Natural killer cell (primary cell): ENCODE data around the gene ARL4D. TPM values are rescaled to one million over a fixed set of nuclear protein-coding genes. Genes with fewer than 3 reads are reported as not detected.

Experiments
- ATAC-seq, 3 donors: fragments of 150-1000 bp in 2 of 3; fragments of 200-7000 bp in 1 of 3; cut with Tn5 transposase; 1 replicate in 1 of 3; 2 replicates in 2 of 3; pipeline ENCODE4 v1.10.0; 2021; ENCODE audit warnings: mild to moderate bottlenecking in 2 of 3, moderate library complexity in 2 of 3
- DNase-seq, 2 donors: peaks; one replicate each; pipeline versions ENCODE4 v3.0.0 to v3.0.0-alpha.2; 2013 to 2021; ENCODE audit warnings: mixed read lengths in 1 of 2
- H3K27ac ChIP-seq: one replicate; pipeline ENCODE4 v1.5.1; 2013; ENCODE audit warnings: mild to moderate bottlenecking, low read length
- H3K27me3 ChIP-seq: one replicate; pipeline ENCODE4 v1.6.1; 2013; ENCODE audit warnings: low read length; ENCODE audit not compliant: control insufficient read depth, insufficient read depth
- H3K36me3 ChIP-seq: one replicate; pipeline ENCODE4 v1.6.1; 2013; ENCODE audit warnings: low read length; ENCODE audit not compliant: control insufficient read depth, insufficient read depth
- H3K4me1 ChIP-seq: one replicate; pipeline ENCODE4 v1.6.1; 2013; ENCODE audit warnings: low read length; ENCODE audit not compliant: control insufficient read depth, insufficient read depth
- H3K4me3 ChIP-seq: one replicate; pipeline ENCODE4 v1.5.1; 2013; ENCODE audit warnings: low read length
- H3K9me3 ChIP-seq: one replicate; pipeline ENCODE4 v1.6.1; 2013; ENCODE audit warnings: low read length; ENCODE audit not compliant: control insufficient read depth, insufficient read depth
- H3K27ac Mint-ChIP-seq, 2 donors: one replicate each; pipeline ENCODE4 v1.8.0; 2022; ENCODE audit warnings: mild to moderate bottlenecking in 2 of 2, mixed read lengths in 2 of 2, moderate library complexity in 1 of 2
- H3K27me3 Mint-ChIP-seq, 2 donors: one replicate each; pipeline ENCODE4 v1.8.0; 2022; ENCODE audit warnings: low read depth in 2 of 2, mixed read lengths in 2 of 2
- H3K36me3 Mint-ChIP-seq: one replicate; pipeline ENCODE4 v1.8.0; 2022; ENCODE audit warnings: mixed read lengths
- H3K4me1 Mint-ChIP-seq, 2 donors: one replicate each; pipeline ENCODE4 v1.8.0; 2022; ENCODE audit warnings: mixed read lengths in 2 of 2
- H3K4me3 Mint-ChIP-seq: one replicate; pipeline ENCODE4 v1.8.0; 2022; ENCODE audit warnings: mild to moderate bottlenecking, moderate library complexity, mixed read lengths
- H3K9me3 Mint-ChIP-seq, 2 donors: one replicate each; pipeline ENCODE4 v1.8.0; 2022; ENCODE audit warnings: mixed read lengths in 2 of 2
- WGBS: methylation state at CpG from one replicate; pipeline ENCODE4 v1.1.7; 2013; ENCODE audit warnings: missing lambda C conversion rate; ENCODE audit not compliant: insufficient coverage; 5-methylcytosine and 5-hydroxymethylcytosine counted together
- intact Hi-C: fragments of 100-400 bp; cut with micrococcal nuclease; formaldehyde crosslinking; loops from one replicate; pipeline ENCODE4 v1.14.2; 2022
- total RNA-seq, 4 donors: library from RNA; stranded (reverse); fragments of 120-200 nt in 1 of 4; gene quantifications; one replicate each; pipeline versions ENCODE4 v1.2.3 to v1.2.4, GENCODE V29; 2013 to 2022
- TF ChIP-seq, protein P1 (sequence below): fragments of 200-600 bp; IDR thresholded peaks from one replicate; pipeline ENCODE4 v1.8.0; 2022; ENCODE audit warnings: antibody characterized with exemption

Gene ARL4D
- total RNA-seq, 3 donors from 2014 or later (not counting 1 experiment from before 2014, with no cell fraction given): 4.1 to 6.9 (median 5.3) TPM

DNA sequence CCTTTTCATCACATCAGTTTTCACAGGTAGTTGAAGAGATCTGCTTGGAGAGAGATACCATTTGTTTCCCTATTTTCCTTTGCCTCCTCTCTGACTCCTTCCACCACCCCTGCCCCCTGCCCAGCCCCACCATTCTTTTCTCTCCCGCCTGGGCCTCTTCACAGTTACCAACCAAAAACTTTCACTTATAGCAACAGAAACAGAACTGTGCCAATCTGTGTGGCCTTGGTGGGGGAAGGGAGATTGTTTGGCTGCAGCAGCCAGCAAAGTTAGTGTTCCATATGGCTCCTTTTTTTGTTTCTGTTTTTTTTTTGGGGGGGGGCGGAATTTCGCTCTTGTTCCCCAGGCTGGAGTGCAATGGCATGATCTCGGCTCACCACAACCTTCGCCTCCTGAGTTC lies 17.2 kb upstream of the ARL4D start:
- no peaks in the 10 kb centered on the region for H3K27me3 ChIP-seq
- TF ChIP-seq, protein P1, sequence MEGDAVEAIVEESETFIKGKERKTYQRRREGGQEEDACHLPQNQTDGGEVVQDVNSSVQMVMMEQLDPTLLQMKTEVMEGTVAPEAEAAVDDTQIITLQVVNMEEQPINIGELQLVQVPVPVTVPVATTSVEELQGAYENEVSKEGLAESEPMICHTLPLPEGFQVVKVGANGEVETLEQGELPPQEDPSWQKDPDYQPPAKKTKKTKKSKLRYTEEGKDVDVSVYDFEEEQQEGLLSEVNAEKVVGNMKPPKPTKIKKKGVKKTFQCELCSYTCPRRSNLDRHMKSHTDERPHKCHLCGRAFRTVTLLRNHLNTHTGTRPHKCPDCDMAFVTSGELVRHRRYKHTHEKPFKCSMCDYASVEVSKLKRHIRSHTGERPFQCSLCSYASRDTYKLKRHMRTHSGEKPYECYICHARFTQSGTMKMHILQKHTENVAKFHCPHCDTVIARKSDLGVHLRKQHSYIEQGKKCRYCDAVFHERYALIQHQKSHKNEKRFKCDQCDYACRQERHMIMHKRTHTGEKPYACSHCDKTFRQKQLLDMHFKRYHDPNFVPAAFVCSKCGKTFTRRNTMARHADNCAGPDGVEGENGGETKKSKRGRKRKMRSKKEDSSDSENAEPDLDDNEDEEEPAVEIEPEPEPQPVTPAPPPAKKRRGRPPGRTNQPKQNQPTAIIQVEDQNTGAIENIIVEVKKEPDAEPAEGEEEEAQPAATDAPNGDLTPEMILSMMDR: no peak
- DNase-seq (no peak), ATAC-seq (no peak)
- H3K36me3 ChIP-seq: no peaks in the 10 kb centered on the region
- 96% methylated on average over 3 of the region's 5 CpGs for WGBS
- peaks cover 13% of the 10 kb centered on the region for H3K9me3 ChIP-seq
- Mint-ChIP-seq H3K4me3 (no peak overlapping the region), H3K27ac (no peak overlapping the region), H3K9me3 (peaks cover 2 to 4% of the 10 kb centered on the region in 2 donors), H3K36me3 (no peaks in the 10 kb centered on the region), H3K27me3 (no peaks in the 10 kb centered on the region), H3K4me1 (peaks cover 5 to 18% of the 10 kb centered on the region in 2 donors)
- H3K4me1 ChIP-seq: no peaks in the 10 kb centered on the region
- H3K4me3 ChIP-seq: no peak overlapping the region
- H3K27ac ChIP-seq: no peak overlapping the region
- intact Hi-C loops: no loop called here

DNA sequence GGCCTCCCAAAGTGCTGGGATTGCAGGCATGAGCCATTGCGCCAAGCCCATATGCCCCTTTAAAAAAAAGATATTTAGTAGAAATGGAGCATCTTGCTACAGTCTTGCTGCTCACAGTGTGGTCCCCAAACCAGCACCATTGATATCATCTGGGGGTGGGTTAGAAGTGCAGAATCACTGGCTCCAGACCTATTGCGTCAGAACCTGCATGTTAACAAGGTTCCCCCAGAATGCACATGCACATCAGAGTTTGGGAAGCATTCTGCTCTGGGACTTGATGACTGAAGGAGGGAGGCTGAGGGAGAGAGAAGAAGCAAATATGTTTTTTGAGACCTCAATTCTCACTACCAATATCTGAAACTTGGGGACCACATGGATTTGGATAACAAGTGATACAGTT lies 16.0 kb upstream of the ARL4D start:
- Histone ChIP-seq H3K4me3 (no peak overlapping the region), H3K36me3 (no peaks in the 10 kb centered on the region), H3K27ac (no peak overlapping the region), H3K27me3 (no peaks in the 10 kb centered on the region), H3K9me3 (peaks cover 13% of the 10 kb centered on the region), H3K4me1 (peaks cover 8% of the 10 kb centered on the region)
- Mint-ChIP-seq H3K36me3 (no peaks in the 10 kb centered on the region), H3K27ac (no peak overlapping the region), H3K27me3 (no peaks in the 10 kb centered on the region), H3K4me1 (peaks cover 15 to 26% of the 10 kb centered on the region in 2 donors), H3K9me3 (peaks cover 2 to 4% of the 10 kb centered on the region in 2 donors), H3K4me3 (no peak overlapping the region)
- DNase-seq (no peak), ATAC-seq (no peak)
- intact Hi-C loops: no loop called here
- TF ChIP-seq, protein P1: no peak
- WGBS: 100% methylated on average over 2 of the region's 2 CpGs

DNA sequence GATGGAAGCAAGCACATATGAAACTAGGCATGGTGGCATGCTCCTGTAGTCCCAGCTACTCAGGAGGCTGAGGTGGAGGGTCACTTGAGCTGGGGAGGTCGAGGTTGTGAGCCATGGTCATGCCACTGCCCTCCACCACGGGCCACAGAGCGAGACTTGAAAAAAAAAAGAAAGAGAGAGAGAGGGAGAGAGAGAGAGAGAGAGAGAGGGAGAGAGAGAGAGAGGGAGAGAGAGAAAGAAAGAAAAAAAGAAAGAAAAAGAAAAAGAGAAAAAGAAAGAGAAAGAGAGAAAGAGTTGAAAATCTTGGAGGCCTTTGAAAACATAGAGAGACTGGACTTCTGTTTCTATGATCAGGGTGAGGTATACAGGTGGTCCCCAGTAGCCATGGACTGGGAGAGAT lies 15.4 kb upstream of the ARL4D start:
- H3K27me3 Mint-ChIP-seq: no peaks in the 10 kb centered on the region
- H3K27ac Mint-ChIP-seq: no peak overlapping the region
- TF ChIP-seq, protein P1: no peak
- H3K4me1 Mint-ChIP-seq: peaks cover 19 to 30% of the 10 kb centered on the region in 2 donors
- no peak overlapping the region for H3K27ac ChIP-seq
- H3K4me3 Mint-ChIP-seq: no peak overlapping the region
- DNase-seq (no peak), ATAC-seq (no peak)
- H3K9me3 ChIP-seq: peaks cover 13% of the 10 kb centered on the region
- WGBS: 86% methylated on average over 3 of the region's 3 CpGs
- intact Hi-C loops: no loop called here
- no peaks in the 10 kb centered on the region for H3K36me3 ChIP-seq
- no peaks in the 10 kb centered on the region for H3K27me3 ChIP-seq
- peaks cover 12% of the 10 kb centered on the region for H3K4me1 ChIP-seq
- H3K4me3 ChIP-seq: no peak overlapping the region
- no peaks in the 10 kb centered on the region for H3K36me3 Mint-ChIP-seq
- H3K9me3 Mint-ChIP-seq: peaks cover 2 to 4% of the 10 kb centered on the region in 2 donors

DNA sequence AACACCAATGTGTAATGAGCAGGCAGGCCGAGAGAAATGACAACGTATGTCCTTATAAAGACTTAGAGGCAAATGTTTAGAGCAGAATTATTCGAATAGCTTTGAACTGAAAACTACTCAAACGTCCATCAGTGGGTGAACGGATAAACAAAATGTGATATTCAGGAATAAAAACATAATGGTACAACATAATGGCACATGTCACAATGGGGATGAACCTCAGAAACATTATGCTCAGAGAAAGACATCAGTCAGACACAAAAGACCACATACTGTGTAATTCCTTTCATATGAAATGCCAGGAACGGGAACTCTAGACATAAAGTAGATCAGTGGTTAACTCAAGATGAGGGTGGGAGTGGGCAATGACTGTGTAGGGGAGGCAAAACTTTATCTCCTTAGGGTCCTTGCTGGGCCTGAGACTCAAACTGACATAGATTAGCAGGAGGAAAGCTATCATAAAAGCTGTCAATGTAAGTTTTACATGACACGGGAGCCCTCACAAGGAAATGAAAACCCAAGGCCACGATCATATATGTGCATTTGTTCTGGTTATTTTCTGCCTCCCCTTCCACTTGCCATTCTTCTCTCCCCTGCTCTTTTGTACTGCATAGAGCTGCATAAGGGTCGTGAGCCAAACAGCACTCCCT lies 14.8 kb upstream of the ARL4D start:
- H3K4me3 Mint-ChIP-seq: no peak overlapping the region
- Histone ChIP-seq H3K9me3 (peaks cover 13% of the 10 kb centered on the region), H3K27ac (no peak overlapping the region), H3K36me3 (no peaks in the 10 kb centered on the region), H3K4me1 (peaks cover 16% of the 10 kb centered on the region), H3K27me3 (no peaks in the 10 kb centered on the region), H3K4me3 (no peak overlapping the region)
- no peak overlapping the region for H3K27ac Mint-ChIP-seq
- WGBS: 90% methylated on average over 9 of the region's 9 CpGs
- H3K9me3 Mint-ChIP-seq: peaks cover 2 to 4% of the 10 kb centered on the region in 2 donors
- DNase-seq (no peak), ATAC-seq (no peak)
- no peaks in the 10 kb centered on the region for H3K36me3 Mint-ChIP-seq
- H3K4me1 Mint-ChIP-seq: peaks cover 23 to 34% of the 10 kb centered on the region in 2 donors
- intact Hi-C loops: no loop called here
- TF ChIP-seq, protein P1: no peak
- H3K27me3 Mint-ChIP-seq: no peaks in the 10 kb centered on the region
